Mesodermal cell (in vitro differentiated cells): Measurements from ENCODE around the gene REEP3.
"Not testable (repeated sequence)": the region's sequence is repeated elsewhere in the genome, so short reads cannot be mapped to it uniquely, and the experiment has no call there.

Experiments
- H3K27ac ChIP-seq: 2 replicates; pipeline ENCODE4 v1.7.0; 2013; ENCODE audit warnings: mild to moderate bottlenecking, low read depth, low read length, moderate library complexity; ENCODE audit not compliant: severe bottlenecking
- H3K36me3 ChIP-seq: 2 replicates; pipeline ENCODE4 v1.7.1; 2013; ENCODE audit warnings: mild to moderate bottlenecking, low read length, moderate library complexity; ENCODE audit not compliant: control insufficient read depth, insufficient read depth
- H3K4me1 ChIP-seq: one replicate; pipeline ENCODE4 v1.7.1; 2013; ENCODE audit warnings: mild to moderate bottlenecking, low read length; ENCODE audit not compliant: insufficient read depth, control insufficient read depth, poor library complexity, severe bottlenecking
- H3K4me3 ChIP-seq: 2 replicates; pipeline ENCODE4 v1.7.0; 2013; ENCODE audit warnings: low read length, control low read depth, mild to moderate bottlenecking; ENCODE audit not compliant: insufficient read depth, poor library complexity, severe bottlenecking; ENCODE audit errors: extremely low read depth
- H3K9me3 ChIP-seq: 2 replicates; pipeline ENCODE4 v1.7.1; 2013; ENCODE audit warnings: mild to moderate bottlenecking, low read length, moderate library complexity; ENCODE audit not compliant: control insufficient read depth
- WGBS, 2 experiments: methylation state at CpG; one replicate each; pipeline ENCODE4 v1.1.5; 2013; ENCODE audit warnings: missing lambda C conversion rate in 2 of 2; ENCODE audit not compliant: insufficient coverage in 2 of 2; 5-methylcytosine and 5-hydroxymethylcytosine counted together

The REEP3 gene

DNA sequence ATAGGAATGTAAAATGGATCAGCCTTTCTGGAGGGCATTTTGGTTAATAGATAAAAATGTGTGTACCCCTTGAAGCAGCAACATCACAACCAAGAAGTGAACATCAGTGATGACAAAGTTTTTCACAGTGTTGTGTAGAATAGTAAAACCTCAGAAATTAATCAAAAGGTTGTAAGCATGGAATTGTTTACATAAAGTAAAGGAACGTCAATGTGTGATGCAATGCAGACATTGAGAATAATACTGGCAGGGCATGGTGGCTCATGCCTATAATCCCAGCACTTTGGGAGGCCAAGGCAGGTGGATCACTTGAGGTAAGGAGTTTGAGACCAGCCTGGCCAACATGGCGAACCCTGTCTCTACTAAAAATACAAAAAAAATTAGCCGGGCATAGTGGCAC lies 43.5 kb downstream of the REEP3 start:
- WGBS, 2 experiments, result 100% methylated on average over 1 of the region's 3 CpGs
- not testable (repeated sequence) for H3K27ac ChIP-seq, H3K4me1 ChIP-seq, H3K9me3 ChIP-seq, H3K4me3 ChIP-seq
- H3K36me3 ChIP-seq, result peaks cover 18% of the 10 kb centered on the region

DNA sequence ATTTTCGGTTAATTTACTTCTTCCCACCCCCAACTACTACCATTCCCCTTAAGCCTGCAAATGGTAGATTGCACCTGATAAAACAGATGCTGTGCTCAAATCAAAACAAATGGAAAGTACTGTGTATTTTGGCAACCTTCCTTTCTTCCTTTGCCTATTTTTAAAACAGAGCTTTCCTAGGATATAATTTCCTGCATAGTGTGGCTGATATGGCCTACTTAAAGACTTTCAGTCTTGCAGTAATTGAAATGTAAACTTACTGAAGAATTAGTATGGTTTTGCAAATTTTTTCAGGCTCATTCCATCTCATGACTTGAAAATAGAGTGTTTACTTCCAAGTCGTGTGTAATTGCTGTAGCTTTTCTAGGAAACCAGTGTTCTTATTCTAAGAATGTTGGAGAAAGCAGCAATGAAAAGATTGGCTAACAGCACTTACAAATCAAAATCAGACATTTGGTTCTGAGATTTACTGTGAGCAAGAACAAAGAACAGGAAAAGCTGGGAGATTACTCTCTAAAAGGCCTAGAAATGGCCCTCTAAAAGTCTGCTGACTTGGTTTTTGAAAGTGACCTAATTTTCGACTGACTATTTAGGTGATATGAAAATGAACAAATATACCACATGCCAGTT lies 52.0 kb downstream of the REEP3 start:
- Histone ChIP-seq H3K27ac (peak overlapping the region; percentile 81), H3K9me3 (no peaks in the 10 kb centered on the region), H3K4me3 (no peak overlapping the region), H3K4me1 (peaks cover 8% of the 10 kb centered on the region), H3K36me3 (peaks cover 35% of the 10 kb centered on the region)
- no CpG with 5 or more reads among the region's 3 CpGs for WGBS, 2 experiments

DNA sequence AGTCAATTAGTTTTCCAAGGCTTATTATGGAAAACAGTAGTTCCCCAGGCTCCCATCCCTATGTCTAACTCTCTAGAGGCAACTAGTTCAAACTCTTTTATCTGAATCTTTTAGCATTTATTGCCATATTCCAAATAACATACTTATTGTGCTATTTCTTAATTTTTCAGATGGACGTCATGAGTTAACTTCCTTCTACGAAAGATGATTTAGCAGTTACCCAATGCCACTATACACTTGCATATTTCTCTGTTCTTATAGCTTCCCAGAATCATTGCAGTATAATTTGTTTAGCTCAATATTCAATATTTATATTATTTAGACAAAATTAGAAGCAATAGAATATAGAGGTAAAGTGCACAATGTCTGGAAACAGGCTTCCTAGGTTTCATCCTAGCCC lies 52.8 kb downstream of the REEP3 start:
- no peak overlapping the region for H3K27ac ChIP-seq
- peaks cover 8% of the 10 kb centered on the region for H3K4me1 ChIP-seq
- peaks cover 27% of the 10 kb centered on the region for H3K36me3 ChIP-seq
- no CpG with 5 or more reads among the region's 2 CpGs for WGBS, 2 experiments
- no peaks in the 10 kb centered on the region for H3K9me3 ChIP-seq
- H3K4me3 ChIP-seq, result no peak overlapping the region

DNA sequence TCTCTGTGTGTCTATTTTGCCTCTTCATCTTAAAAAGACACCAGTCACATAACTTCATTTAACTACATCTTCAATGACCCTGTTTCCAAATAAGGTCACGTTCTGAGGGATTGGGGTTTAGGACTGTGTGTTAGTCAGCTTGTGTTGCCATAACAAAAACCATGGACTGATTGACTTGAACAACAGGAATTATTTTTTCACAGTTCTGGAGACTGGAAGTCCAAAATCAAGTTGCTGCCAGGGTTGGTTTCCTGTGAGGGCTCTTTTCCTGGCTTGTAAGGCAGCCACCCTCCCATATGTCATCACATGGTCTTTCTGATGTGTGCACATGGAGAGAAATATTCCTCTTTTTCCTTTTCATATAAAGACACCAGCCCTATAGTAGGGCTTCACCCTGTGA lies 55.3 kb downstream of the REEP3 start:
- Histone ChIP-seq H3K4me1 (peaks cover 8% of the 10 kb centered on the region), H3K4me3 (no peak overlapping the region), H3K36me3 (peaks cover 15% of the 10 kb centered on the region), H3K27ac (no peak overlapping the region), H3K9me3 (no peaks in the 10 kb centered on the region)
- no CpG with 5 or more reads among the region's 1 CpG for WGBS, 2 experiments

- 67 to 73% methylated on average over 3 to 5 of the region's 7 CpGs for WGBS, 2 experiments
- Histone ChIP-seq H3K4me3 (no peak overlapping the region), H3K27ac (no peak overlapping the region), H3K4me1 (no peaks in the 10 kb centered on the region), H3K36me3 (peaks cover 23% of the 10 kb centered on the region), H3K9me3 (no peaks in the 10 kb centered on the region)
These were observed 57.3 kb downstream of the REEP3 start for GRCh38 chr10:63578501-63578900.

DNA sequence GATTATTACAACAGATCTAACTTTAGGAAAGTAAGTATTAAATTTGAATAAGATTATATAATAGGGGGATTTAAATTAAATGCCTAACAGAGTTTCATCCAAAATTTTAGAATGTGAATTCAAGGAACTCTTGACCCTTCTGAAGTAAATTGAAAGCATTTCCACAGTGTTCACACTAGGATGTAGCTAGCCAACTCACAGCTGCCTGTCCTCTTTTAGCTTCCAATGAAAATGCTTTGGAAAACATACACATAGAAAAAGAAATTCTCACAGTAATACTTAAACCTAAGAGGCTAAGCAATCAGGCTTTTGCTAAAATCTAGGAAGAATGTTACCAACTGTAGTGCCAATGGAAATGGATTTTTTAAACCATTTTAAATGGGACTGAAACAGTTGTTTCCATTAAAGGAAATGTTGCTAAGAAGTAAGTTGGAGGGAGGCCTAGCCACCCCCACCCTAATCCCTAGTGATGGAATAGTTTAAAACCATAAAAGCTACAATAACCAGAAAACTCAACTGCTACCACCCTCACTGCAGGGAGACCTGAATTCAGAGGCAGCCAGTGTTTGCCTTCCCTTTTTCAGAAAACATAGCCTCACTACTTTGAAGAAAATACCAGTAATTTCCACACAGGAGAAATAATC lies 58.3 kb downstream of the REEP3 start:
- no peaks in the 10 kb centered on the region for H3K9me3 ChIP-seq
- H3K4me3 ChIP-seq, result no peak overlapping the region
- H3K27ac ChIP-seq, result no peak overlapping the region
- H3K4me1 ChIP-seq, result no peaks in the 10 kb centered on the region
- peaks cover 23% of the 10 kb centered on the region for H3K36me3 ChIP-seq

GRCh38 chr10:63582690-63583089 lies 61.5 kb downstream of the REEP3 start:
- Histone ChIP-seq H3K27ac (no peak overlapping the region), H3K36me3 (peaks cover 10% of the 10 kb centered on the region), H3K4me3 (no peak overlapping the region), H3K9me3 (no peaks in the 10 kb centered on the region), H3K4me1 (no peaks in the 10 kb centered on the region)
- 92 to 100% methylated on average over 1 to 2 of the region's 8 CpGs for WGBS, 2 experiments

GRCh38 chr10:63583397-63583796 lies 62.2 kb downstream of the REEP3 start:
- Histone ChIP-seq H3K9me3 (no peaks in the 10 kb centered on the region), H3K27ac (no peak overlapping the region), H3K4me3 (no peak overlapping the region), H3K36me3 (peaks cover 10% of the 10 kb centered on the region), H3K4me1 (no peaks in the 10 kb centered on the region)
- WGBS, 2 experiments, result 95 to 100% methylated on average over 2 of the region's 3 CpGs

DNA sequence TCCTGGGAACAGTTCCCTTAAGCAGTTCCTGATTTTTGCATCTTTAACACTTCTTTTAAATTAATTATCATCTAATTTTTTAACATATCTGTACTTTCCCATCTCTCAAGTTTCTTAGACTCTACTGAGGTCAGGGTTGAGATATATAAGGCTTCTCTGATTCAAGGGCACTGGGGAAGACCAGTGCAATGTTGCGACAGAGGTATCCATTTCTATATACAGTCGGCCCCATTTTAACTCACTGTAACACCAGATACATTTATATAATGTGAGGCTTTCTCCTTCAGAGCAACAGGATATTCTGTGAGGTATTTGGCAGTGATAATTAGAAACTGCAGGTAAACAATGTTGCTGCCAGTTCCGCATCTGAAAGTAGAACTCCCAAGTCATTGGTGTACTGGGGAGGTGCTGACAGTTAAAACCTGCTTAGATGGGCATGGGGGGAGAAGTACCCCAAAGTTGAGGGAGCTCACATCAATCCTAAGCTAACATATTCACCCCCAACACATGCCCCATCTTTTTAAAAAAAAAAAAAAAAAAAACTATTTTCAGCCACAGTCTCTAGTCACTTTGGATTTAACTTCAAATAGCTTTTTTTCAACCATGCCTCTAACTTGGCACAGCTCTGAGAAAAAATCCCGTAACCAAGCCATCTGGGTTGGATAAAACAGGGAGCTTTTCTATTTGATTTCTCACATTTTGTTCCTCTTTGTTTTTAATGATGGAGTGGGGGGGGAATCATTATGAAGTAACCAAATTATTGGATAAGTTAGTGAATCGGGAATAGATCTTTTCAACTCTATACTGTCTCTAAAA lies 62.9 kb downstream of the REEP3 start:
- 100% methylated on average over 1 of the region's 5 CpGs for WGBS, 2 experiments
- Histone ChIP-seq H3K4me1 (no peaks in the 10 kb centered on the region), H3K36me3 (peaks cover 10% of the 10 kb centered on the region), H3K4me3 (no peak overlapping the region), H3K9me3 (no peaks in the 10 kb centered on the region), H3K27ac (no peak overlapping the region)

DNA sequence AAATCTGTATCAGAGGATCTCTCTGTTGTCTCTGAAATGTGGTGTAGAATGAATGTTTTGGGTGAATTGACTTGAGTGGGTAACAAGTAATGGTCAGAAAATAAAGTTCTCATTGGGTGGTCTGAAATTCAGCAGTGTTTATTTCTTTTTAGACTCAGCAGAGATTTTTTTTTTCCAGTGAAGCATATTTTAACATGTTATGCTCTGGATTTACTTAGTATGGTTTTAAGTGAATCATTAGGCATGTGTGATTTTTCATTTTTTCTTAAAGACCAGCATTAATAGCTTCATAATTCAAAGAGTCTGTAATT lies 63.5 kb downstream of the REEP3 start:
- Histone ChIP-seq H3K4me1 (no peaks in the 10 kb centered on the region), H3K4me3 (no peak overlapping the region), H3K9me3 (no peaks in the 10 kb centered on the region), H3K27ac (no peak overlapping the region), H3K36me3 (peaks cover 14% of the 10 kb centered on the region)

DNA sequence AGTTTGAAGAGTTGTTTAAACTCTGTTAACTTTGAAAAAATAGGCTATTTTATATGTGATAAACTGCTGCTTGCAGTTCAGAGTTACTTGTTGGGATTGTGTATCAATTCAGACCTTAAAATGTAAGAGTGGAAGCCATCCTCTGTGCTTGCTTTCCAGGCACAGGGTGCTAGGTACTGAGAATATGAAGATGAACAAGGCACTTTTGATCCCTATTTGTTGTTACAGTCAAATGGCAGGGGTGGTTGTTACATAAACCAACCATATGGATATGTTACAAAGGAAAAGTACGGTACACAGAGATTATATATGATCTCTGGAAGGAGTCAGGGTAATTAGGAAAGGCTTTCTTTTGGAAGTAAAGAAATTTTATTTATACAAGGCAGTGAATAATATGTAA lies 63.8 kb downstream of the REEP3 start:
- Histone ChIP-seq H3K4me3 (no peak overlapping the region), H3K4me1 (no peaks in the 10 kb centered on the region), H3K9me3 (no peaks in the 10 kb centered on the region), H3K36me3 (peaks cover 14% of the 10 kb centered on the region), H3K27ac (no peak overlapping the region)
- WGBS, 2 experiments, result no CpG with 5 or more reads among the region's 1 CpG
